HUES64 (cell line): Measurements from ENCODE around the gene KIF16B.

Experiments used
- H3K27ac ChIP-seq: 2 replicates; pipeline ENCODE4 v1.7.0; 2013; ENCODE audit warnings: low read depth, low read length, inconsistent platforms
- H3K27me3 ChIP-seq: 2 replicates; pipeline ENCODE4 v1.6.1; 2013; ENCODE audit warnings: mild to moderate bottlenecking, low read length; ENCODE audit not compliant: insufficient read depth
- H3K36me3 ChIP-seq: 2 replicates; pipeline ENCODE4 v1.6.1; 2013; ENCODE audit warnings: mild to moderate bottlenecking, low read length; ENCODE audit not compliant: insufficient read depth
- H3K4me1 ChIP-seq: 2 replicates; pipeline ENCODE4 v1.6.1; 2013; ENCODE audit warnings: mild to moderate bottlenecking, low read length, moderate library complexity; ENCODE audit not compliant: insufficient read depth
- H3K4me3 ChIP-seq: 2 replicates; pipeline ENCODE4 v1.5.1; 2013; ENCODE audit warnings: mild to moderate bottlenecking, low read length, moderate library complexity
- H3K9ac ChIP-seq: 2 replicates; pipeline ENCODE4 v1.6.1; 2013; ENCODE audit warnings: mild to moderate bottlenecking, low read depth, low read length
- H3K9me3 ChIP-seq: 2 replicates; pipeline ENCODE4 v1.6.1; 2013; ENCODE audit warnings: low read depth, low read length; ENCODE audit not compliant: insufficient read depth
- WGBS: fragments of 150-250, 120-280 bp; methylation state at CpG from one replicate; pipeline ENCODE4 v1.1.7; 2013; ENCODE audit warnings: missing lambda C conversion rate; 5-methylcytosine and 5-hydroxymethylcytosine counted together

The KIF16B gene

DNA sequence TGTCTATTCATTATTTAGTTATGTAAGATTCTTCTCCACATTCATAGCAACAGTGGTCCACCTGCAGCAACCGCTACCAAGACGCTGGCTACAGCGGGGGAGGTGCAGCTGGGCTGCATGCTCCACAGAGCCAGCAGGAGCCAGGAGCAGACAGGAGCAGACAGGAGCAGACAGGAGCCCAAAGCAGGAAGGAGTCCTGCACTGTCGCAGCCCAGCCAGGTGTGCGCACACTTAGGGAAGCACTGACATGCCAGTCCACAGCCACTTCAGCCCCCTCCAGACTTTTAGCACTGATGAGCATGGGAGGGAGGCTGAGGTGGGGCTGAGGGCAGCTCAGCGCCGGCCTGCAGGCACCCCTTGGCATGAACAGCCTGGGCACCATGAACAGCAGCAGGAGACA, 19.6 kb downstream of the KIF16B start:
- Histone ChIP-seq H3K36me3 (no peaks in the 10 kb centered on the region), H3K27me3 (no peaks in the 10 kb centered on the region), H3K27ac (no peak overlapping the region), H3K9ac (no peak overlapping the region), H3K4me3 (no peak overlapping the region), H3K4me1 (no peaks in the 10 kb centered on the region), H3K9me3 (peaks cover 10% of the 10 kb centered on the region; the same call in 1 of the 2 replicates)
- WGBS, result 68% methylated on average over 7 of the region's 7 CpGs

DNA sequence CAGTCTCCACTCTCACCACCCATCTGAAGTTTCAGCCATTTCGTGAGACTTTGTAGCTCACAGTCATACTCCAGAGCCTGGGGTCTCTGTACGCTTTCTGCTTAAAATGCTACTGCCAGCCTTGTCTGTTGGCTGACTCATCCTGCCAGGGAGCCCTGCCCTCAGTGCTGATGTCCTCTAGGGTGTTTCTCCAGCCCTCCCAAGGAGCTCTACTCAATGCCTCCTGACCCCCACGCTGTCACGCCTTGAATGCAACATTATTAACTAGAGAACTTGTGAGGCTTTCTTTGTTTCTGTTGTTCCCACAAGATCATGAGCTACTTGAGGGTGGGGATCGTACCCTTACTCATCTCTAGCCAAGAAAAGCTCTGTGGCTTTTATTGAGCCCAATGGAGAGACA, 20.1 kb downstream of the KIF16B start:
- Histone ChIP-seq H3K9me3 (peaks cover 10% of the 10 kb centered on the region; the same call in 1 of the 2 replicates), H3K4me3 (no peak overlapping the region), H3K4me1 (no peaks in the 10 kb centered on the region), H3K36me3 (no peaks in the 10 kb centered on the region), H3K27ac (no peak overlapping the region), H3K9ac (no peak overlapping the region), H3K27me3 (no peaks in the 10 kb centered on the region)
- WGBS, result 87% methylated on average over 5 of the region's 5 CpGs

DNA sequence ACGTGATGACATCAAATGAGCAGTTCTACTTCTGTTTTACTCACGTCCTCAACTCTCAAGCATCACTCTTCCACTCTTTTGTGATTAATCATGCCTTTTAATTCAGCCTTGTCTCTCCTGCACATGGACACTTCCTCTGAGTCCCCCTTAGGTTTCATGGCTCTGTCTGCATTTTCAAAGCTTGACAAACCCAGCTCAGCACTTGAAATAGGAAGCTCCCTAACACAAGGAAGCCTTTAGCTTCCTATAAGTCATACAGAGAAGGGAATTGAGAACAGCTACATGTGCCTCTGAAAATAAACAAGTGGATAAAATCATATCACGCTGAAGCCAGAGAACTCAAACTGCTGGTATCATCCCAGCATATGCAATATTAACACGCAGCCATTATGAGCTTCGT, 21.2 kb downstream of the KIF16B start:
- H3K27me3 ChIP-seq, result no peaks in the 10 kb centered on the region
- no peaks in the 10 kb centered on the region for H3K36me3 ChIP-seq
- no peak overlapping the region for H3K4me3 ChIP-seq
- H3K9me3 ChIP-seq, result peaks cover 10% of the 10 kb centered on the region; the same call in 1 of the 2 replicates
- no peak overlapping the region for H3K27ac ChIP-seq
- 91% methylated on average over 5 of the region's 5 CpGs for WGBS
- H3K9ac ChIP-seq, result no peak overlapping the region
- H3K4me1 ChIP-seq, result 0 out of 2 replicates have a peak, but pooled peaks cover 3% of the 10 kb centered on the region

DNA sequence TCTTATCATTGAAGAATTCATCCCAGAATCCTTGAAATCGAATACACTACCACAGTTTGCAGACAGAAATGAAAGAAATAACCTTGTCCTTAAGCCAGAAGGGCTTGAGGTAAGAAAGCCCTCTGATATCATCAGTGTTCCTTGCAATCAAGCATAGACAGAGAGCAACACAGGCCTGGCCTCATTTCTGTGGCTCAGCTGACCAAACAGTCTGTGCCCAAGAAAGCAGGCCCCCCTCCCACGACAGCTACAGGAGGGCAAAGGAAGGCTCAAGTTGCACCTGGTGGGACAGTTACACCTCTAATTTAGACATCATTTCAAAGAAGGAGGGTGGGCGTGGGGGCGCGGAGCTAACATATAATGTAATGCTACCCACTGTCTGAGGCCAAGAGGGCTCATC, 21.6 kb downstream of the KIF16B start:
- Histone ChIP-seq H3K9me3 (peaks cover 10% of the 10 kb centered on the region; the same call in 1 of the 2 replicates), H3K27me3 (no peaks in the 10 kb centered on the region), H3K36me3 (no peaks in the 10 kb centered on the region), H3K4me1 (0 out of 2 replicates have a peak, but pooled peaks cover 3% of the 10 kb centered on the region), H3K4me3 (no peak overlapping the region), H3K27ac (no peak overlapping the region), H3K9ac (no peak overlapping the region)
- WGBS, result 92% methylated on average over 5 of the region's 5 CpGs

DNA sequence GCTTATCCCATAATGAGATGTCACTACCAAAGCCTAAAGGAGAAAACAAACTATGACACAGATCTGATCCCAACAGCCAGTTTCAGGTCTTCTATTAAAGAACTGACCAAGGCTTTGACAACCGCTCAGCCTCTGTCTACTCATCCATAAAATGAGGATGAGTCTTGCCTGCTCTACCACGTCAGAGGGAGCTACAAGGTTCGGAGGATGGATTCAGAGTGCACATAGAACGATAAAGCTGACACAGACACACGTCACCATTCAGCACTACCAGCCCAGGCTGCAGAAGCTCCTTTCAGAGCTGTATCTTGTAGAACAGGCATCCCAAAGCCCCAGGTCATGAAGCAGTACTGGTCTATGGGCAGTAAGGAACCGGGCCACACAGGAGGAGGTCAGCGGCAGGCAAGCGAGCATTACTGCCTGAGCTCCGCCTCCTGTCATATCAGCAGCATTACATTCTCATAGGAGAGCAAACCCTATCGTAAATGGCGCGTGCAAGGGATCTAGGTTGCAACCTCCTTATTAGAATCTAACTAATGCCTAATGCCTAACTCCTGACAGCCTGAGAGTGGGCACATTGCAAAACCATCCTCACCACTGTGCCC, 25.1 kb downstream of the KIF16B start:
- Histone ChIP-seq H3K9ac (no peak overlapping the region), H3K4me1 (0 out of 2 replicates have a peak, but pooled peaks cover 3% of the 10 kb centered on the region), H3K4me3 (no peak overlapping the region), H3K9me3 (no peaks in the 10 kb centered on the region), H3K27ac (no peak overlapping the region), H3K36me3 (no peaks in the 10 kb centered on the region), H3K27me3 (no peaks in the 10 kb centered on the region)
- WGBS, result 88% methylated on average over 12 of the region's 12 CpGs

DNA sequence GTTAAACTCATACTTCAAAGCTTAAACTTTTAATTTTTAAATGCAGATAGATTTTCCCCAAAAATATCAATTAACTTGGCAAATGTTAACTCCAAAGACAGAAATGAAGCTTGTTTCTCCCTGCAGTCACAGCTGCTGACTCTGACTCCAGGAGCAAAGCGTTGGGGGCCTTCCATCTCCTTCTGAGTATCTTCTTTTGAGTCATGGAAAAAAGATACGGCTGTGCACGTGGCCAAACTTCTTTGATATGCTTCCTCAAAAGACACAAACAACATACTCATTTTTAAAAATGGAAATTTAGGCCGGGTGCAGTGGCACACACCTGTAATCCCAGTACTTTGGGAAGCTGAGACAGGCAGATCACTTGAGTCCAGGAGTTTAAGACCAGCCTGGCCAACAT, 28.3 kb downstream of the KIF16B start:
- Histone ChIP-seq H3K4me1 (0 out of 2 replicates have a peak, but pooled peaks cover 3% of the 10 kb centered on the region), H3K9ac (no peak overlapping the region), H3K4me3 (no peak overlapping the region), H3K9me3 (no peaks in the 10 kb centered on the region), H3K36me3 (no peaks in the 10 kb centered on the region), H3K27ac (no peak overlapping the region), H3K27me3 (no peaks in the 10 kb centered on the region)
- 92% methylated on average over 4 of the region's 4 CpGs for WGBS

DNA sequence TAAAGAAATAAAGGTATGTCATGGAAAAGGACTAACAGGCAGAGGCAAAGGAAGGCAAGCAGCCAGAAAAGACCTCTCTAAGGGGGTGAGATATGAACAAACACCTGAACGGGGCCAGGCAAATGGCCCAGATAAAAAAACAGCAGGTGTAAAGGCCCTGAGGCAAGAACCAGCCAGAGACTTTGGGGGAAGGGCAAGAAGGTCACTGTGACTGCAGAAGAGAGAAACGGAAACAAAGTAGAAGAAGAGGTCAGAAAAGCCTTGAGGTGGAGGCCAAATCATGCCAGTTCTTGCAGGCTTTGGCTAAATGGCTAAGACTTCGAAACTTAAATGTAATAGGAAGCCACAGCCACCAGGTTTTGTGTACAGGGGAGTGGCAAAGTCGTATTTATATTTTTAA, 30.8 kb downstream of the KIF16B start:
- WGBS, result 77% methylated on average over 4 of the region's 4 CpGs
- H3K36me3 ChIP-seq, result no peaks in the 10 kb centered on the region
- H3K9ac ChIP-seq, result no peak overlapping the region
- no peak overlapping the region for H3K27ac ChIP-seq
- no peaks in the 10 kb centered on the region for H3K9me3 ChIP-seq
- no peak overlapping the region for H3K4me3 ChIP-seq
- H3K4me1 ChIP-seq, result 0 out of 2 replicates have a peak, but pooled peaks cover under 1% of the 10 kb centered on the region
- H3K27me3 ChIP-seq, result no peaks in the 10 kb centered on the region

DNA sequence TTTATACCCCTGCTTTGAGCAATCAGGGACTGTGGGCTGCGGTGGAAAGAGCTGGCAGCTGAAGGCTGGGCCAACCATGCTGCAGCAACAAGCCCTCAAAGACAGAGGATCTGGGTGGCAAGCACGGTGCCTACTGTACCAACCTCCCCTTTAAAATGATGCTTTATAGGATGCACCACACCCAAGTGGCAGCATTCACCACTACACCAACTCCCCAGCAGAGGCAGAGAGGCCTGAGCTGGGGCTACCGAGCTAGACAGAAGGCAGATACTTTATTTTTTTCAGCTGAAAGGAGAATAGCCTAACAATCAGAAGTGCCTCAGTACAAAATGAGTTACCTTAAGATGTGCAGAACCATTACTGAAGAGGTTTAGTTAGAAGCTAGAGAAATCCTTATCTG, 31.4 kb downstream of the KIF16B start:
- H3K9ac ChIP-seq, result no peak overlapping the region
- H3K4me3 ChIP-seq, result no peak overlapping the region
- WGBS, result 89% methylated on average over 3 of the region's 3 CpGs
- H3K4me1 ChIP-seq, result no peaks in the 10 kb centered on the region
- no peaks in the 10 kb centered on the region for H3K9me3 ChIP-seq
- H3K27ac ChIP-seq, result no peak overlapping the region
- H3K27me3 ChIP-seq, result no peaks in the 10 kb centered on the region
- H3K36me3 ChIP-seq, result no peaks in the 10 kb centered on the region

DNA sequence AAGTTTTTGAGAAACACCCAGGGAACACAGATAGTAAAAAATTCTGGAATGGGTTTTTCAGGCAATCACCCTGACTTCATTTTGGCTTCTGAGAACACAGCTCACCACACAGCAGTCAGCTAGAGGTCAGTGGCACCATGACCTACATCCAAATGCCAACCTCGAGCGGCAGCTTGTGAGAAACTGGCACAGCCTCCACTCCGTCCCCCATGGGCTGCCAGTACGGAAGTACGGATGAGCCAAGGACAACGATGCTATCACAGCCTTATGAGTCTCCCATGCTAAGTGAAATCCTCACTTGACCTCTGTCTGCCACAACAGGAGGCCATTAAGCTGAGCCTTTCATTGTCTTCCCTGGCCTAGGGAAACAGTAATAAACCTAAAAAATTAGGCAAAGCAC, 32.0 kb downstream of the KIF16B start:
- H3K36me3 ChIP-seq, result no peaks in the 10 kb centered on the region
- no peak overlapping the region for H3K4me3 ChIP-seq
- WGBS, result 93% methylated on average over 6 of the region's 6 CpGs
- no peaks in the 10 kb centered on the region for H3K4me1 ChIP-seq
- no peak overlapping the region for H3K9ac ChIP-seq
- no peak overlapping the region for H3K27ac ChIP-seq
- H3K27me3 ChIP-seq, result no peaks in the 10 kb centered on the region
- no peaks in the 10 kb centered on the region for H3K9me3 ChIP-seq

DNA sequence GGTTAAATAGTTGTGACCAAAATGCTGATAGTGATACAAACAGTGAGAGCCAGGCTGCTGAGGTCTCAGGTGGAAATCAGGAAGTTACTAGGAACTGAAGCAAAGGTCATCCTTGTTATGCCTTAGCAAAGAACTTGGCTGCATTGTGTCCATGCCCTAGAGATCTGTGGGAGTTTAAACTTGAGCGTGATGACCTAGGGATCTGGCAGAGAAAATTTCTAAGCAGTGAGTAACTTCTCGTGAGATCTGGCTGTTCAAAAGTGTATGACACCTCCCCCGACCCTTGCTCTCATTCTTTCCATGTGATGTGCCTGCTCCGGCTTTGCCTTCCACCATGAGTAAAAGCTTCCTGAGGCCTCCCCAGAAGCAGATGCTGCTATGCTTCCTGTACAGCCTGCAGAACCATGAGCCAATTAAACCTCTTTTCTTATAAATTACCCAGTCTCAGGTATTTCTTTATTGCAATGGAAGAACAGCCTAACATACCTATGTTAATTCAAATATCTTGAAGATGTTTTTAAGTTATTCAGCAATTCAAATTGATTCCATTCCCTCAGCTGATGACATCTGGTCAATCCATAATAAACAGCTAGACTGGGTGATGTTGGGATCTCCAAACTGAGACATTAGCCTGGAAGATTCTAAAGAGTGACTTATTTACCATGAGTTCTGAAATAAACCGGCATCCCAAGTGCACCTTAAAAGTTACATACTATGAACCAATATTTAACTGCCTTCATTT, 33.8 kb downstream of the KIF16B start:
- no peaks in the 10 kb centered on the region for H3K27me3 ChIP-seq
- no peaks in the 10 kb centered on the region for H3K4me1 ChIP-seq
- no peaks in the 10 kb centered on the region for H3K36me3 ChIP-seq
- 89% methylated on average over 5 of the region's 5 CpGs for WGBS
- H3K4me3 ChIP-seq, result no peak overlapping the region
- no peak overlapping the region for H3K9ac ChIP-seq
- no peaks in the 10 kb centered on the region for H3K9me3 ChIP-seq
- H3K27ac ChIP-seq, result no peak overlapping the region

DNA sequence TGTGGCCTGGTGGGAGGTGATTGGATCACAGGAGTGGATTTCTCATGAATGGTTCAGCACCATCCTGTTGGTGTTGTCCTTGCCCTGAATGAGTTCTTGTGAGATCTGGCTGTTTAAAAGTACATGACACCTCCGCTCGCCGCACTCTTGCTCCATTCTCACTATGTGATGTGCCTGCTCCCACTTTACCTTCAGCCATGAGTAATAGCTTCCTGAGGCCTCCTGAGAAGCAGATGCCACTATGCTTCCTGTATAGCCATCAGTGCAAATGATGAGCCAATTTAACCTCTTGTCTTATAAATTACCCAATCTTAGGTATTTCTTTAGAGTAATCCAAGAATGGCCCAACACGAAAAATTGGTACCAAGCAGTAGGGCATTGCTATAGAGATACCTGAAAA, 34.5 kb downstream of the KIF16B start:
- H3K4me1 ChIP-seq, result no peaks in the 10 kb centered on the region
- no peak overlapping the region for H3K9ac ChIP-seq
- no peak overlapping the region for H3K27ac ChIP-seq
- WGBS, result 93% methylated on average over 4 of the region's 4 CpGs
- no peaks in the 10 kb centered on the region for H3K9me3 ChIP-seq
- no peak overlapping the region for H3K4me3 ChIP-seq
- no peaks in the 10 kb centered on the region for H3K36me3 ChIP-seq
- H3K27me3 ChIP-seq, result no peaks in the 10 kb centered on the region
